Chondrocyte (in vitro differentiated cells): ENCODE data around the gene SMIM22. TPM values are rescaled to one million over a fixed set of nuclear protein-coding genes. Genes with fewer than 3 reads are reported as not detected.

ENCODE experiments used
- DNase-seq: peaks from one replicate; pipeline ENCODE4 v3.0.0; 2021; ENCODE audit warnings: mixed read lengths, low spot score
- H3K27ac Mint-ChIP-seq: one replicate; pipeline ENCODE4 v1.8.0; 2021; ENCODE audit warnings: mild to moderate bottlenecking, moderate library complexity, mixed read lengths; ENCODE audit not compliant: unreplicated experiment
- H3K27me3 Mint-ChIP-seq: 2 replicates; pipeline ENCODE4 v1.8.0; 2021; ENCODE audit warnings: low read depth, mixed read lengths
- H3K36me3 Mint-ChIP-seq: 2 replicates; pipeline ENCODE4 v1.8.0; 2021; ENCODE audit warnings: low read depth, mixed read lengths
- H3K4me1 Mint-ChIP-seq: 2 replicates; pipeline ENCODE4 v1.8.0; 2021; ENCODE audit warnings: low read depth, mild to moderate bottlenecking, mixed read lengths
- H3K4me3 Mint-ChIP-seq: one replicate; pipeline ENCODE4 v1.8.0; 2021; ENCODE audit warnings: mild to moderate bottlenecking, moderate library complexity, mixed read lengths; ENCODE audit not compliant: unreplicated experiment
- H3K9me3 Mint-ChIP-seq: 2 replicates; pipeline ENCODE4 v1.8.0; 2021; ENCODE audit warnings: low read depth, mixed read lengths
- CTCF ChIP-seq: fragments of 200-600 bp; sonication (generic); IDR thresholded peaks from 2 replicates; pipeline ENCODE4 v1.5.0; 2021; ENCODE audit warnings: antibody characterized with exemption, mild to moderate bottlenecking, moderate library complexity
- total RNA-seq: library from RNA; stranded (reverse); gene quantifications from 3 replicates; pipeline ENCODE4 v1.2.1, GENCODE V29; 2021

SMIM22 gene
- total RNA-seq, 1 donor from 2014 or later: not detected

GRCh38 chr16:4769306-4769638 is 25.9 kb upstream of the SMIM22 start:
- no peak for TF ChIP-seq CTCF
- H3K4me1 Mint-ChIP-seq: peaks cover 29% of the 10 kb centered on the region
- no peak for DNase-seq
- peak overlapping the region; percentile 82 for H3K4me3 Mint-ChIP-seq
- peak overlapping the region; percentile 53 for H3K27ac Mint-ChIP-seq
- no peaks in the 10 kb centered on the region for H3K36me3 Mint-ChIP-seq
- no peaks in the 10 kb centered on the region for H3K9me3 Mint-ChIP-seq
- H3K27me3 Mint-ChIP-seq: no peaks in the 10 kb centered on the region

- Mint-ChIP-seq H3K4me1 (peaks cover 21% of the 10 kb centered on the region), H3K27me3 (no peaks in the 10 kb centered on the region), H3K4me3 (no peak overlapping the region), H3K9me3 (no peaks in the 10 kb centered on the region), H3K27ac (no peak overlapping the region), H3K36me3 (no peaks in the 10 kb centered on the region)
- DNase-seq: no peak
- no peak for TF ChIP-seq CTCF
These were observed 23.5 kb upstream of the SMIM22 start for GRCh38 chr16:4771646-4772045.

GRCh38 chr16:4772351-4772750 is 22.8 kb upstream of the SMIM22 start:
- Mint-ChIP-seq H3K27me3 (no peaks in the 10 kb centered on the region), H3K4me1 (peaks cover 18% of the 10 kb centered on the region), H3K9me3 (no peaks in the 10 kb centered on the region), H3K4me3 (no peak overlapping the region), H3K36me3 (no peaks in the 10 kb centered on the region), H3K27ac (no peak overlapping the region)
- DNase-seq: no peak
- no peak for TF ChIP-seq CTCF

GRCh38 chr16:4775005-4775404 is 20.2 kb upstream of the SMIM22 start:
- no peak for DNase-seq
- H3K4me1 Mint-ChIP-seq: no peaks in the 10 kb centered on the region
- H3K36me3 Mint-ChIP-seq: no peaks in the 10 kb centered on the region
- no peak for TF ChIP-seq CTCF
- no peak overlapping the region for H3K4me3 Mint-ChIP-seq
- no peaks in the 10 kb centered on the region for H3K9me3 Mint-ChIP-seq
- H3K27me3 Mint-ChIP-seq: no peaks in the 10 kb centered on the region
- H3K27ac Mint-ChIP-seq: no peak overlapping the region

- DNase-seq: no peak
- H3K36me3 Mint-ChIP-seq: no peaks in the 10 kb centered on the region
- no peaks in the 10 kb centered on the region for H3K9me3 Mint-ChIP-seq
- no peaks in the 10 kb centered on the region for H3K27me3 Mint-ChIP-seq
- no peak for TF ChIP-seq CTCF
- no peak overlapping the region for H3K27ac Mint-ChIP-seq
- H3K4me3 Mint-ChIP-seq: no peak overlapping the region
- no peaks in the 10 kb centered on the region for H3K4me1 Mint-ChIP-seq
These were observed 18.9 kb upstream of the SMIM22 start for GRCh38 chr16:4776141-4776705.
